WERI-Rb-1 (cell line): ENCODE measurements around the gene KAZN.

Experiments
- DNase-seq: peaks from one replicate; pipeline ENCODE4 v3.0.0-alpha.2; 2020
- H3K27ac ChIP-seq: fragments of 250-450 bp; sonication (Bioruptor Pico); 2 replicates; pipeline ENCODE4 v1.5.1; 2020; ENCODE audit warnings: mild to moderate bottlenecking, moderate library complexity
- H3K27me3 ChIP-seq: fragments of 250-450 bp; sonication (Bioruptor Pico); 2 replicates; pipeline ENCODE4 v1.5.1; 2021; ENCODE audit warnings: mild to moderate bottlenecking, low read depth, moderate library complexity; ENCODE audit not compliant: insufficient read depth, severe bottlenecking
- H3K36me3 ChIP-seq: fragments of 250-450 bp; sonication (Bioruptor Pico); 2 replicates; pipeline ENCODE4 v1.5.1; 2020; ENCODE audit warnings: mild to moderate bottlenecking, moderate library complexity
- H3K4me3 ChIP-seq: 2 replicates; pipeline ENCODE4 v1.5.1; 2011; ENCODE audit warnings: low read depth, mild to moderate bottlenecking, control low read depth, low read length
- H3K9me3 ChIP-seq: fragments of 250-450 bp; sonication (Bioruptor Pico); 2 replicates; pipeline ENCODE4 v1.5.1; 2021; ENCODE audit warnings: mild to moderate bottlenecking, moderate library complexity; ENCODE audit not compliant: severe bottlenecking
- TF ChIP-seq, protein P1 (sequence below): IDR thresholded peaks from 2 replicates; pipeline ENCODE4 v1.5.1; 2011; ENCODE audit warnings: low read depth, mild to moderate bottlenecking, control low read depth, inconsistent platforms, low read length

KAZN gene

DNA sequence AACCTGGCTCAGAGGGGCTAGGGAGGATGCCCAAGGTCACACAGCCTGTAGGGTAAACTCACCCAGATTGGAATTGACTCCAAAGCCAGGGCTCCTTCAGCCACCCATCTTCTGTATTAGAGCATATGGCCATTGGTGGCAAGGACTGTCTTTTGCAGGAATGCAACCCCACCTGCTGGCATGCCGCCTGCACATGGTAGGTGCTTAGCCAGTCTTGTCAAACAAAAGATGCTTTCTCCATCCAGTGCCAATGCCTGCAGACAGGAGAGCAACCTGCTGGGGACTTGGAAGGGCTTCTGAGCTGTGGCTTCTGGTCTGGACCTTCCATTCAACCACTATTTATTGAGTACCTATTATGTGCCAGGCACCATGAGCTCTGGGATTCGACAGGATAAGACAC, 459.8 kb downstream of the KAZN start:
- no peaks in the 10 kb centered on the region for H3K27me3 ChIP-seq
- DNase-seq = no peak
- H3K4me3 ChIP-seq = no peak overlapping the region
- no peaks in the 10 kb centered on the region for H3K36me3 ChIP-seq
- H3K9me3 ChIP-seq = peaks cover 5% of the 10 kb centered on the region
- H3K27ac ChIP-seq = no peak overlapping the region
- TF ChIP-seq, protein P1, sequence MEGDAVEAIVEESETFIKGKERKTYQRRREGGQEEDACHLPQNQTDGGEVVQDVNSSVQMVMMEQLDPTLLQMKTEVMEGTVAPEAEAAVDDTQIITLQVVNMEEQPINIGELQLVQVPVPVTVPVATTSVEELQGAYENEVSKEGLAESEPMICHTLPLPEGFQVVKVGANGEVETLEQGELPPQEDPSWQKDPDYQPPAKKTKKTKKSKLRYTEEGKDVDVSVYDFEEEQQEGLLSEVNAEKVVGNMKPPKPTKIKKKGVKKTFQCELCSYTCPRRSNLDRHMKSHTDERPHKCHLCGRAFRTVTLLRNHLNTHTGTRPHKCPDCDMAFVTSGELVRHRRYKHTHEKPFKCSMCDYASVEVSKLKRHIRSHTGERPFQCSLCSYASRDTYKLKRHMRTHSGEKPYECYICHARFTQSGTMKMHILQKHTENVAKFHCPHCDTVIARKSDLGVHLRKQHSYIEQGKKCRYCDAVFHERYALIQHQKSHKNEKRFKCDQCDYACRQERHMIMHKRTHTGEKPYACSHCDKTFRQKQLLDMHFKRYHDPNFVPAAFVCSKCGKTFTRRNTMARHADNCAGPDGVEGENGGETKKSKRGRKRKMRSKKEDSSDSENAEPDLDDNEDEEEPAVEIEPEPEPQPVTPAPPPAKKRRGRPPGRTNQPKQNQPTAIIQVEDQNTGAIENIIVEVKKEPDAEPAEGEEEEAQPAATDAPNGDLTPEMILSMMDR = no peak

DNA sequence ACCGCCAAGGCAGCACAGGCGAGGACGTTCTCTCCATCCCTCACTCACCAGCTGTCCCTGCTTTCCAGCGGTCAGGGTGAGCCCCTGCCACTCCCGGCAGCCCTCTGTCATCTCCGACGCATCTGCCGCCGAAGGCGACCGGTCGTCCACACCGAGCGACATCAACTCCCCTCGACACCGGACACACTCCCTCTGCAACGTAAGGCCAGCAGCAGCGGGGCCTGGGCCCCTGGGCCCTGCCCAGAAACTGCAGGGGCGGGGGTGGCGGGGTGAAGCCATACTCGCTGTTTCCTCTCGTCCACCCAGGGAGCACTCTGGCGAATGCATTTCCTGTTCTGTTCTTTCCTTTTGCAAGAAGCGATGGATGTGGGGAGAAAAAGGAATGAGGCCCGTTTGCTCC, 461.6 kb downstream of the KAZN start:
- TF ChIP-seq, protein P1 = no peak
- Histone ChIP-seq H3K4me3 (no peak overlapping the region), H3K27ac (no peak overlapping the region), H3K9me3 (peaks cover 5% of the 10 kb centered on the region), H3K27me3 (no peaks in the 10 kb centered on the region), H3K36me3 (no peaks in the 10 kb centered on the region)
- no peak for DNase-seq

DNA sequence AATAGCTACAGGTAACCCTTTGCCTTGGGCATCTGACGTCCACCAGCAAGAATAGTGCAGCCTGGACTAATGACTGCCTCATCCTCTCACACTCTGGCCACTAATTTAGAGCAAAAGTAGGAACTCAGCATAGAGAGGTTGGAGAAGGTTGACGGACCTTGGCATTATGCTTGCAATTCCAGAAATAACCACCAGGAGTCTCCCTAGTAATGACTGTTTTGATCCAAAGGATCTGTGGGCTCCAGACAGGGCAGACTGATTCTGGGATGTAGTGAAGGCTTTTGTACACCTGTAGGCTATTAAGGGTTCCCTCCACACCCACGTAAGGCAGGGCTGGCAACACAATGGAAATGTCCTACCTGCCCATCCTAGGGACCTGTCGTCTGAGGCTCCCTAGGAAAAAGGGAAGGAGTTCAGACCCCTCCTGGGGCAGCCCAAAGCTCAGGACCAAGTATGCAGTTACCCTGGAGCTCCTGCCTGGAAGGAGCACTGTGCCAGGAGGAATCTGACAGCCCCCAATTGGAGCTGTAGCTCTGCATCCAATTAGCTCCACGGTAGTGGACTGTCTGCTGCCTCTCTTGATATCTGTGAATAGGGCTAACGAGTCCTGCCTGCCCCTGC, 464.1 kb downstream of the KAZN start:
- no peak overlapping the region for H3K4me3 ChIP-seq
- H3K27me3 ChIP-seq = no peaks in the 10 kb centered on the region
- H3K9me3 ChIP-seq = peaks cover 5% of the 10 kb centered on the region
- no peak for DNase-seq
- TF ChIP-seq, protein P1 = peak; percentile 48
- no peak overlapping the region for H3K27ac ChIP-seq
- H3K36me3 ChIP-seq = no peaks in the 10 kb centered on the region

DNA sequence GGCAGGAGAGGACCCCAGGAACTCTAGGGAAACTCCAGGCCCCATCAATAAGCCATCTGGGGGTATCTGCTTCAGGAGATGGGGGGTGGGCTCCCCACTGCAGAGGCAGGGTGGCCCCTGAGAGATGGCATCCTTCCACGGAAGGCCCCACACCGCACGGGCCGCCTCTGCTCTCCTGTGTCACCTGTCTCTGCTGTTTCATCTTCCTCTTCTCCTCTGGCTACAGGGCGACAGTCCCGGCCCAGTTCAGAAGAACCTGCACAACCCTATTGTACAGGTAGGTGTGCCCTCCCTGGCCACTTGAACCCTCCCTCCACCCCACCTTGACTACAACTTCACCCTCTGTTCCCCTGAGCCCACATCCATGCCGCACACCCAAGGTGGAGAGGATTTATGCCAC, 464.9 kb downstream of the KAZN start:
- no peak for DNase-seq
- no peaks in the 10 kb centered on the region for H3K27me3 ChIP-seq
- peaks cover 5% of the 10 kb centered on the region for H3K9me3 ChIP-seq
- H3K36me3 ChIP-seq = no peaks in the 10 kb centered on the region
- H3K4me3 ChIP-seq = no peak overlapping the region
- no peak overlapping the region for H3K27ac ChIP-seq
- TF ChIP-seq, protein P1 = no peak

DNA sequence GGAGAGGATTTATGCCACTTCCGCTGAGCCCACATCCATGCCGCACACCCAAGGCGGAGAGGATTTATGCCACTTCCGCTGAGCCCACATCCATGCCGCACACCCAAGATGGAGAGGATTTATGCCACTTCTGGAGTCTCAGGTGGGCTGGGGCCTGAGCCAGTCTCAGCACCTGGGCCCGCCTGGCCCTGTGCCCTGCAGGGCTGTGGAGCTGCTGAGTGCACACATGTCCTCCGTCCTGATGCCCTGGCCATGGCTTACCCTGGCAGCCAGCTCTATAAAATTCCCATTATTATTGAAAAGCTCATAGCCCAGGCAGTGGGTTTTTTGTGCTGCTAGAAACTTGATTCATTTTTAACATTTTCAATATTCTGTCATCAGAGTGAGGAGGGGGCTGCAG, 465.3 kb downstream of the KAZN start:
- Histone ChIP-seq H3K27me3 (no peaks in the 10 kb centered on the region), H3K27ac (no peak overlapping the region), H3K9me3 (peaks cover 5% of the 10 kb centered on the region), H3K4me3 (no peak overlapping the region), H3K36me3 (no peaks in the 10 kb centered on the region)
- DNase-seq = no peak
- TF ChIP-seq, protein P1 = no peak
